GM19467 (cell line): ENCODE data around the gene LHX3.

Source experiments
- ATAC-seq: cut with Tn5 transposase; IDR thresholded peaks from one replicate; pipeline ENCODE4 v1.9.1; 2021; ENCODE audit warnings: mild to moderate bottlenecking, moderate library complexity; ENCODE audit not compliant: unreplicated experiment

Gene LHX3

DNA sequence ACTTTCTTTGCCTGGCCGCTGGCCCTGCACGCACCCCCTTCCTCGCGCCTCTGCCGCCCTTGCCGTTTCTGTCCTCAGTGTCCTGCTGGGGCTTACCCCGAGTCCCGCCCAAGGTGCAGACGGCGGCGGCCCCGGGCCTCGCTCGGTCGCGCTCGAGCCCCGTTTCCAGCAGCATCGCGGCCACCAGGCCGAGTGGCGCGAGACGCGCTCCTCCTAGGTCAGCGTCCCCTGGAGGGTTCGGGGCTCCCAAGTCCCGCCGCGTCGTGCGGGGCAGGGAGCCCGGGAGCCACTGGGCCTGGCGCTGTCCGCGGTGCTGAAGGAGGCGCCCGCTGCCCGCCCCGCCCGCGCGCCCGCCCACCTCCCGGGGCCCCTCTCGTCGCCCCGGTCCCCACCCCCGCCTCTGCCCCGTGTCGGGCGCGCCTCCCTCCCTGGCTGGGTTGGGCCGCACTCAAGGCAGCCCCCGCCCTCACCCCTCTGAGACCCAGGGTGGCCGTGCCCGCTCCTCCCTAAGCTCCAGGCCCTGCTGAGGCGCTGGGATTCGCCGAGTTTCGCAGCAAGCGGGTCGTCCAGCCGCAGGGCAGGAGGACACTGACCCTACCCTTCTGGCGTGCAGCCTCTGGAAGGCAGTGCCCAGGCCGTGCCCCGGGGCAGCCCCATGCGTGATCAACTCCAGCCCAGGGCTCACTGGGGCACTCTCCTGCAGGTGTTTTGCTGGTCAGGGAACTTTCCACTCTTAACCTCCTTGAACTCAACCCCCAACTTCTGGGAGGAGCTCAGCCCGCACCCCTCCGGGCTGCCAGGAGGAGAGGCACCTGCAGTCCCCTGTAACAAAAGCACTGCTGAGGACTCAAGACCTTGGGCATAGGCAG is at the start of gene LHX3:
Gene LHX3 (minus strand): TSS at position 291 of the 869 bp plus-strand sequence. CDS start 116 bp downstream, at position 175.
- no peak for ATAC-seq

DNA sequence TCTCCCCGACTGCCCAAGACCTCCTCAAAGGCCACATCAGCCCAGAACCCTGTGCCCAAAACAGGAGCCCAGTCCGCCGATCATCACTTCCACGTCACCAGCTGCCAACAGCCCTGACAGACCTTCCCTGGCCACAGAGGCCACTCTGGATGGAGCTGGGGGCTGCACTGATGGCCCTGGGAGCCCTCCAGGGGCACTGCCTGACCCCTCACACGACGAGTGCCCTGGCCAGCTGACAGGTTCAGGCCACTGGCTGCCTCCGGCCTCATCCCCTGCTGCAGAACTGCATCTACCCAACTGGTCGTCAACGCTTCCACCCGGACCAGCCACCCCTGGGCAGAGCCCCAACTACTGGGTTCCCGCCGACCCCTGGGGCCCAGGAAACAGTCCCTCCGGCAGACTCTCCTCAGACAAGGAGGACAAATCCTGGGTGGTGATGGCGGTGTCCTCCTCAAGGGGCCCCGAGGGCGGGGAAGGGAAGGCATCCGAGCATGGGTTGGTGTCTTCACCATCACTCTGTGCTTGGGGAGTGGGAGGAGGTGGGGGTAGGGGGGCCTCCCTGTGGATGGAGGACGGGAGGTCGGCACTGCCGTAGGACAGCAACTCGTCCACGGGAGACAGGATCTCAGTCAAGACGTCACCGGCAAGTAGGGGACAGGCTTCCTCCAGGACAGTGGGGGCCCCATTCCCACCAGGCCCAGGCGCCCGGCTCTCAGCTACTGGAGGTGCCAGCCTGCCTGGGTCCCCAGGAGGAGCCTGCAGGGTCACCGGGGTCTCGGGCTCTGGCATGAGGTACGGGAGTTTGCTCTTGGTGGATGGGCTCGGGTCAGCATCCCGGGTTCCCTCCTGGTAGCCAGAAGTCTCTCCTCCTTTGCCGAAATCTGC is 48.6 kb upstream of the LHX3 start:
- no peak for ATAC-seq

GRCh38 chr9:136252846-136253245 is 47.9 kb upstream of the LHX3 start:
- ATAC-seq = no peak

DNA sequence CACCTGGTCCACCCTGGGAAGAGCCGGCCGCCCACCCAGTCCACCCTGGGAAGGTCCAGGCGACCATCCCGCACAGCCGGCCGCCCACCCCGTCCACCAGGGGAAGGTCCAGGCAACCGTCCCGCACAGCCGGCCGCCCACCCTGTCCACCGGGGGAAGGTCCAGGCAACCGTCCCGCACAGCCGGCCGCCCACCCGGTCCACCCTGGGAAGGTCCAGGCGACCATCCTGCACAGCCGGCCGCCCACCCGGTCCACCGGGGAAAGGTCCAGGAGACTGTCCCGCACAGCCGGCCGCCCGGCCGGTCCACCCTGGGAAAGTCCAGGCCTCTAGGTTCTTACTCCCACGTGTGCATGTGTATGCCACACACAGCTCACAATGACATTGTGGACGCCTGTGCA is 47.4 kb upstream of the LHX3 start:
- no peak for ATAC-seq

- ATAC-seq = no peak
These were observed 46.6 kb upstream of the LHX3 start for GRCh38 chr9:136251264-136252115.

GRCh38 chr9:136250676-136251075 is 45.7 kb upstream of the LHX3 start:
- no peak for ATAC-seq

GRCh38 chr9:136249877-136250559 is 45.1 kb upstream of the LHX3 start:
- ATAC-seq = no peak

GRCh38 chr9:136248951-136249876 is 44.3 kb upstream of the LHX3 start:
- no peak for ATAC-seq

DNA sequence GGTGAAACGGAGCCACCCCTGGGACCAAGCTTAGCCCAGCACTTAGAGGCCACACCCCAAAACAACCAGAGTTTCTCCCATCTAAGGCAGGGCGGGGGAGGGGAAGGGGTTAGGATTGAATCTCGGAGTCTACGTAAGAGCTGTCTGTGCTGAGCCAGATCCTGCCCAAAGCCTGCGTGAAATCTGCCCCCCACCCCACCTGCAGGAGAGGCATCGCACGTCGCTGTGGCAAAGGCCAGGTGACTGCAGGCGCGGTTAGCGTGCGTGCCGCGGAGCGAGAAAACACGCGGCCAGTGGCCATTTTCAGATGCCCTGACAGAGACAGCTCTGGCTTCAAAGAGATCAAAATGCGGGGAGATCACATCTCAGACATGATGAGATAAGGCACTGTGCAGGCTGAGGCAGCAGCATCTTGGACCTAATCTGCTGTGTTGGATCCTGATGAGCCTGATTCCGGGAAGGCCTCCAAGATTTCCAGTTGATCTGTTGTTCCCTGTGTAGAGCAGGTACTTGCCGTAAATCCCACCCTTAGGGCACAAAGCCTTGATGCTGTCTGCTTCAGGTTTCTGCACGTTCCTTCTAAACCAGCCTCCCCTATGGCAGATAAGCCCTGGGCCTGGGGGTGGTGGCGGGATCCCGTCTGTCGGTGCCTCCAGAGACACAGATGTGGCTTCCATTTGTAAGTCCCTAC is 43.2 kb upstream of the LHX3 start:
- ATAC-seq = no peak

DNA sequence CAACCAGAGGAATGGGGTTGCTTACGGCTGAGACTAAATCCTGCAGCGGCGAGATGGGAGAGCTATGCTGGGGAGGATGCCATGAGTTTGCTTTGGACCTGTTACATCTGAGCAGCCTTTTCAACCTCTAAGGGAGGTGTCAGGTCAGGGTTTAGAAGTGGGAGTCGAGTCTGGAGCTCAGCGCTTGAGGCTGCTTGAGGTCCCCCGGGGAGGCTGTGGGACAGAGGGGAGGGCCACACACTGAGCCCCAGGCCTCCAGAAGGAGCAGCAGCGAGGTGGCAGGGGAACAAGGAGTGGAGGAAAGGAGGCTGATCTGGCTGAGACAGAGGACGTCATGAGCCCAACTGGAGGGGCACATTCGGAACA is 42.6 kb upstream of the LHX3 start:
- ATAC-seq = no peak

- ATAC-seq = no peak
These were observed 42.1 kb upstream of the LHX3 start for GRCh38 chr9:136246849-136247550.

DNA sequence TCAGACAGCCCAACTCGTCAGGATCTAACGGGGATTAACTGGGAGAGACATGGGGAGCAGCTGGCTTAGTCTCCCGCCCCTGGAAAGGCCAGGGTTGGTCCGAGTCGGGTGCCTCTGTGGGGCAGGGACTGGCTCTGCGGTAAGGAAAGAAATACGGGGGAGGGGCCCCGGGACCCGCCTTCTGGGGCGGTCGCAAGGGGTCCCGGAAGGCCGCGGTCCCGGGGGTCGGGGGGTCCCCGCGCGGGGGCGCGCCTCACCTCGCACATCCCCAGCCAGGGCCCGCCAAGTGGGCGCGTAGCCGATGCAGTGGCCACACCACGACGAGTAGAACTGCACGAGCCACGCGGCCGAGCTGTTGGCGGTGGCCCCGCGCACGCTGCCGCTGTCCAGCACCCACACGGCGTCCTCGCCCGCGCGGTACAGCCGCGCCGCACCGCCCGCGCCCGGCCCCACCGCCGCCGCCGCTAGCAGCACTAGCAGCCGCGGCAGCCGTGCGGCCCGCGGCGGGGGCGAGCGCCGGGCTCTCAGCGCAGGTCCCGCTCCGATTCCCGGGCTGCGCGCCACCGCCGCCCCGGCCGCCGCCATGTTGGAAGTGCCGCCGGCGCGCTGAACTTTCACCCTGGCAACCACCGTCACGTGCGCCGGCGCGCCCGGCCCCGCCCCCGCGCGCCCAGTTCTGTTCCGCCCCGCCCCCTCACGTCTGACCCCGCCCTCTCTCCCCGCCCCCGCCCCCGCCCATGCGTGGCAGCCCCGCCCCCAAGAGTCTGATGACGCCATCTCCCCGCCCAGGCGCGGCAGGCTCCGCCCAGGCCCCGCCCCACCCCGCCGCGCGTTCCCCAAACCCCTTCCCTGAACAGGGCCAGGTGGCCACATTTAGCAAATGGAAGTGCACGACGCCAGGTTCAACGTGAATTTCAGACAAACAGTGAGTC is 40.6 kb upstream of the LHX3 start, which contains the start of gene QSOX2:
Gene QSOX2 (minus strand): TSS at position 594 of the 932 bp plus-strand sequence. CDS start 9 bp downstream, at position 585.
- ATAC-seq = peak; percentile 55

- ATAC-seq = no peak
These were observed 40.0 kb upstream of the LHX3 start for GRCh38 chr9:136244969-136245218.

GRCh38 chr9:136244122-136244968 is 39.4 kb upstream of the LHX3 start:
- no peak for ATAC-seq

DNA sequence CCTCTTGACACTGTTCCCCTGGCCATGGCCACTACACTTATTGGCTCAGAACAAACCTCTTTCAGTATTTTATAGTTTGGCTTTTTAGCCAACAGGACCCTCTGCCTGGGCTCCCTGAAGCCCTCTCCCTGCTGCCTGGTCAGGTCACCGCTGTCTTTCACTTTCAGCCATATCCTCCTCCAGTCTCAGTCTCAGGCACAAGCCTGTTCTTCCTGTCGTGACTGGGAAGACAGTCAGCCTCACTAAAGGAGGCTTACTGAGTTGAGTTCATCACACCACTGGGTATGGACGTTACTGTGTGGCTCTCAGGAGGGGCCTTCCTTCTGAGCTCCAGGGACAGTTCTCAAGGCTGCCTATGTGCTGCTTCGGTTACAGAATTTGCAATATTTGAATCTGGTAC is 38.7 kb upstream of the LHX3 start:
- no peak for ATAC-seq

DNA sequence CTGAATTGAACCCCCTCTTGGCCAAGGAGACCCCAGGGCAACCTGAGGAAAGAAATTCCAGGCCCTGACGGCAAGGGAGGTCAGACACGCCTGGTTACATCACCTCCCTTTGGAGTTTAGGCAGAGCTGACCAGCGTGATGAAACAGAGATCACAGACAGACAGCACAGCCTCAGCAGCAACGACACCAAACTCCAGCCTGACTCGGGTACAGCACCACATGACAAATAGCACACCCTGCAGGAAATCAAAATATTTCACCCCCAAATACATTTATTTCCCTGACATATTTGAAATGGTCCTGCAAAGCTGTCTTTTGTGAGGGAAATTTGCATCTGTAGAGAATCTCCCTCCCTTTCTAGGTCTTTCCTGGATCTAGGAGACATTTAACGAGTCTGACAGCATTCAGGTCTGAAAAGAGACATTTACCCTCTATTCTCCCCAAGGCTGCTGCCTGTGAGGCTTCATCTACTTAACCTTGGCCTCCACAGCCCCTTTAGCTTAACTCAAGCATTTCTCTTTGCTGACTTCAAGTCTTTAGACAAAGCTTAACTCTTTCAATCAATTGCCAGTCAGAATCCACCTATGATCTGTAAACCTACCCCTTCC is 38.1 kb upstream of the LHX3 start:
- ATAC-seq = no peak
